HepG2 (cell line): ENCODE measurements around the gene UST. TPM values are rescaled to one million over a fixed set of nuclear protein-coding genes. Genes with fewer than 3 reads are reported as not detected.

Experiments
- FOXM1 ChIP-seq: sonication (generic); formaldehyde crosslinking; IDR thresholded peaks from 2 replicates; pipeline ENCODE4 v1.5.0; 2020; ENCODE audit warnings: missing genetic modification reagents
- HMGA1 ChIP-seq: sonication (generic); formaldehyde crosslinking; conservative IDR thresholded peaks from 2 replicates; pipeline ENCODE4 v1.4.0; 2020; ENCODE audit warnings: missing genetic modification reagents
- HMGXB4 ChIP-seq, 2 experiments: sonication (generic) in 1 of 2; formaldehyde crosslinking in 1 of 2; IDR thresholded peaks; 2 replicates each; pipeline versions ENCODE4 v1.4.0 to v1.6.1; 2018 to 2020; ENCODE audit warnings: missing genetic modification reagents in 2 of 2, borderline replicate concordance in 1 of 2, low read depth in 1 of 2, mild to moderate bottlenecking in 1 of 2, missing biosample characterization in 1 of 2
- MAF1 ChIP-seq: sonication (generic); formaldehyde crosslinking; IDR thresholded peaks from 2 replicates; pipeline ENCODE4 v1.5.0; 2020; ENCODE audit warnings: missing genetic modification reagents, borderline replicate concordance
- MED1 ChIP-seq: sonication (generic); formaldehyde crosslinking; IDR thresholded peaks from 2 replicates; pipeline ENCODE4 v1.4.0; 2020; ENCODE audit warnings: missing genetic modification reagents
- MED13 ChIP-seq: sonication (generic); formaldehyde crosslinking; IDR thresholded peaks from 2 replicates; pipeline ENCODE4 v1.5.0; 2020; ENCODE audit warnings: missing genetic modification reagents
- MTA3 ChIP-seq: sonication (generic); formaldehyde crosslinking; IDR thresholded peaks from 2 replicates; pipeline ENCODE4 v1.4.0; 2020; ENCODE audit warnings: missing genetic modification reagents
- NAIF1 ChIP-seq: sonication (generic); formaldehyde crosslinking; IDR thresholded peaks from 2 replicates; pipeline ENCODE4 v1.5.0; 2020; ENCODE audit warnings: mild to moderate bottlenecking, missing genetic modification reagents, borderline replicate concordance
- NR3C1 ChIP-seq: sonication (generic); formaldehyde crosslinking; IDR thresholded peaks from 2 replicates; pipeline ENCODE4 v1.4.0; 2020; ENCODE audit warnings: missing genetic modification reagents
- RNF219 ChIP-seq: sonication (generic); formaldehyde crosslinking; IDR thresholded peaks from 2 replicates; pipeline ENCODE4 v1.5.0; 2020; ENCODE audit warnings: mild to moderate bottlenecking, missing genetic modification reagents
- ZNF230 ChIP-seq: sonication (generic); formaldehyde crosslinking; IDR thresholded peaks from 2 replicates; pipeline ENCODE4 v1.4.0; 2020; ENCODE audit warnings: mild to moderate bottlenecking, missing genetic modification reagents
- ZNF362 ChIP-seq: sonication (generic); formaldehyde crosslinking; IDR thresholded peaks from 2 replicates; pipeline ENCODE4 v1.4.0; 2020; ENCODE audit warnings: missing genetic modification reagents, mild to moderate bottlenecking, borderline replicate concordance
- ZNF484 ChIP-seq: sonication (generic); formaldehyde crosslinking; IDR thresholded peaks from 2 replicates; pipeline ENCODE4 v1.5.1; 2020; ENCODE audit warnings: mild to moderate bottlenecking, low read depth, missing genetic modification reagents, borderline replicate concordance
- ZNF709 ChIP-seq: sonication (generic); formaldehyde crosslinking; IDR thresholded peaks from 2 replicates; pipeline ENCODE4 v1.5.0; 2020; ENCODE audit warnings: mild to moderate bottlenecking, missing genetic modification reagents
- ZNF839 ChIP-seq: sonication (generic); formaldehyde crosslinking; IDR thresholded peaks from 2 replicates; pipeline ENCODE4 v1.4.0; 2020; ENCODE audit warnings: missing genetic modification reagents, mild to moderate bottlenecking, borderline replicate concordance
- ZNF850 ChIP-seq: sonication (generic); formaldehyde crosslinking; conservative IDR thresholded peaks from 2 replicates; pipeline ENCODE4 v1.9.0; 2021; ENCODE audit warnings: mild to moderate bottlenecking, missing genetic modification reagents
- polyA plus RNA-seq, 8 experiments: library from polyadenylated mRNA; depleted of rRNA in 3 of 8; stranded (reverse) in 7 of 8; unstranded in 1 of 8; fragments of >200 nt; fragmentation: Illumina TruSeq in 4 of 8; extraction: Trizol in 4 of 8; gene quantifications; 2 replicates each; pipeline versions ENCODE4 v1.2.1 to v1.2.3, GENCODE V29; 2011 to 2016; ENCODE audit warnings: low read depth in 4 of 8, missing spikeins in 1 of 8, mixed read lengths in 1 of 8; ENCODE audit not compliant: insufficient read depth in 1 of 8
- total RNA-seq, 5 experiments: library from RNA; depleted of rRNA; stranded (reverse); fragments of >200 nt; fragmentation: Illumina TruSeq; extraction: Trizol; gene quantifications; 2 replicates each; pipeline ENCODE4 v1.2.3, GENCODE V29; 2016; ENCODE audit warnings: low read depth in 1 of 5
- TF ChIP-seq, protein P1 (sequence below): sonication (generic); formaldehyde crosslinking; IDR thresholded peaks from 2 replicates; pipeline ENCODE4 v1.9.0; 2022; ENCODE audit warnings: missing genetic modification reagents, mild to moderate bottlenecking, borderline replicate concordance
- TF ChIP-seq, protein P2 (sequence below): sonication (generic); formaldehyde crosslinking; IDR thresholded peaks from 2 replicates; pipeline ENCODE4 v1.9.0; 2021; ENCODE audit warnings: missing genetic modification reagents, borderline replicate concordance

UST gene
- total and polyA plus RNA-seq, 2 of the 13 experiments (the other 11 are each of a cell fraction or from before 2014, with no cell fraction given) = 0.27 TPM; not detected in 1

DNA sequence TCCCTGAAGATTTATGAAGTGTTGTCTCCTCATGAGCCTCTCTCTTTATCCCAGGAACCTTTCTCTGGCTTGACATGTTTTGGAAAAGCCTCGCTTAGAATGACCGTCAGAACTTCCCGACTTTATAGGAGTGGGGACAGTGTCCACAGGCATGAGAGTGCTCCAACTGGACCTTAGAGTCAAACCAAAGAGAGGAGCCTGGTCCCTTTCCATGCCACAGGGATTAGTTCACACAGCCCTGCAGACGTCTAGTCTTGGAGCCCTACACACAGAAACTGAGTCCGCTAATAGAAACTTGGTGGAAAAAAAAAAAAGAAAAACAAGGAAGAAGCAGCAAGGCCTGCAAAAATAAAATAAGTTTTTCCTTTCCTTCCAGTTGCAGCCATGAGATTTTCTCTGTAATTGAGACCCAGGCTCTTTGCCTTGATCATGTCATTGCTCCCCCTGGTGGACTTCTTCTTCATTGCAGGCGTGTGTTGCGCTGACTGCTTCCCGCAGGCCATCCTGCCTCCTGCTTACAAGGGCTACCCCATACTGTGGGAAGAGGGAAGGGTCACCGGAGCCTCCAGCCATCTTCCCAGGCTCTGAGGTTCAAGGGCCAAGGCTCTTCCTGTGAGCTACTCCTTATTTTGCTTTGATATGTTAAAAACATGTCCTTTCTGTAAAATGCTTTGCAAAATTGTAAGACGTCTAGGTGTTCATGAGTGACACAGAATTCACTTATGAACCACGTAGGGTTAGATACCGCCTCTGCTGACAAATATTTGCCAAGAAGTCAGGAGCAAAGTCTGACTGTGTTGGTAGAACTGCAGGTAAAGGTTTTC lies 201.0 kb downstream of the UST start (continued):
- TF ChIP-seq HMGXB4 (CRISPR knock-in tag; IDR thresholded peaks at IDR 0.05; ENCODE audit: borderline replicate concordance in 1 of 2, low read depth in 1 of 2) (peak; percentile 24 to 70; a peak in 2 of 4 replicates), HMGA1 (no peak), ZNF850 (CRISPR knock-in tag) (no peak), MAF1 (CRISPR knock-in tag) (no peak), ZNF839 (CRISPR knock-in tag) (no peak), NR3C1 (CRISPR knock-in tag) (no peak), MED13 (CRISPR knock-in tag) (no peak), FOXM1 (no peak), ZNF709 (CRISPR knock-in tag) (peak; percentile 44; the same call in 1 of the 2 replicates), ZNF362 (CRISPR knock-in tag) (no peak), ZNF484 (no peak), NAIF1 (CRISPR knock-in tag) (no peak), MTA3 (CRISPR knock-in tag) (no peak), MED1 (CRISPR knock-in tag) (peak; percentile 52), RNF219 (CRISPR knock-in tag) (no peak), ZNF230 (CRISPR knock-in tag) (no peak)
- TF ChIP-seq, protein P1, sequence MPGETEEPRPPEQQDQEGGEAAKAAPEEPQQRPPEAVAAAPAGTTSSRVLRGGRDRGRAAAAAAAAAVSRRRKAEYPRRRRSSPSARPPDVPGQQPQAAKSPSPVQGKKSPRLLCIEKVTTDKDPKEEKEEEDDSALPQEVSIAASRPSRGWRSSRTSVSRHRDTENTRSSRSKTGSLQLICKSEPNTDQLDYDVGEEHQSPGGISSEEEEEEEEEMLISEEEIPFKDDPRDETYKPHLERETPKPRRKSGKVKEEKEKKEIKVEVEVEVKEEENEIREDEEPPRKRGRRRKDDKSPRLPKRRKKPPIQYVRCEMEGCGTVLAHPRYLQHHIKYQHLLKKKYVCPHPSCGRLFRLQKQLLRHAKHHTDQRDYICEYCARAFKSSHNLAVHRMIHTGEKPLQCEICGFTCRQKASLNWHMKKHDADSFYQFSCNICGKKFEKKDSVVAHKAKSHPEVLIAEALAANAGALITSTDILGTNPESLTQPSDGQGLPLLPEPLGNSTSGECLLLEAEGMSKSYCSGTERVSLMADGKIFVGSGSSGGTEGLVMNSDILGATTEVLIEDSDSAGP (CRISPR knock-in tag) = no peak
- TF ChIP-seq, protein P2, sequence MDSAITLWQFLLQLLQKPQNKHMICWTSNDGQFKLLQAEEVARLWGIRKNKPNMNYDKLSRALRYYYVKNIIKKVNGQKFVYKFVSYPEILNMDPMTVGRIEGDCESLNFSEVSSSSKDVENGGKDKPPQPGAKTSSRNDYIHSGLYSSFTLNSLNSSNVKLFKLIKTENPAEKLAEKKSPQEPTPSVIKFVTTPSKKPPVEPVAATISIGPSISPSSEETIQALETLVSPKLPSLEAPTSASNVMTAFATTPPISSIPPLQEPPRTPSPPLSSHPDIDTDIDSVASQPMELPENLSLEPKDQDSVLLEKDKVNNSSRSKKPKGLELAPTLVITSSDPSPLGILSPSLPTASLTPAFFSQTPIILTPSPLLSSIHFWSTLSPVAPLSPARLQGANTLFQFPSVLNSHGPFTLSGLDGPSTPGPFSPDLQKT (CRISPR knock-in tag) = no peak
